ENCODE results near the gene GRIN3B.

- TF ChIP-seq CTCF (IDR thresholded peaks at IDR 0.05) (no peak), POLR2A (IDR thresholded peaks at IDR 0.05) (no peak)
Measured at GRCh38 chr19:1047696-1048147, 47.5 kb downstream of the GRIN3B start.
